ENCODE measurements around the gene APLF. TPM values are rescaled to one million over a fixed set of nuclear protein-coding genes. Genes with fewer than 3 reads are reported as not detected.

APLF gene
- total RNA-seq, 4 donors from 2014 or later = 11.3 to 25.9 (median 17.1) TPM

GRCh38 chr2:68606759-68607158 is 139.4 kb downstream of the APLF start:
- DNase-seq = no peak
- Histone ChIP-seq H3K4me3 (no peak overlapping the region), H3K27me3 (no peaks in the 10 kb centered on the region), H3K27ac (no peak overlapping the region), H3K9me3 (no peaks in the 10 kb centered on the region), H3K4me1 (no peaks in the 10 kb centered on the region), H3K36me3 (no peaks in the 10 kb centered on the region)
- TF ChIP-seq CTCF (IDR thresholded peaks at IDR 0.05) = no peak
- intact Hi-C loops (cut with DNase I; ENCODE audit: low total_unique reads) = no loop called here

- H3K9me3 ChIP-seq = no peaks in the 10 kb centered on the region
- DNase-seq = no peak
- TF ChIP-seq CTCF (IDR thresholded peaks at IDR 0.05) (no peak), POLR2A (IDR thresholded peaks at IDR 0.05) (no peak)
- H3K27ac ChIP-seq = no peak overlapping the region
- H3K36me3 ChIP-seq = no peaks in the 10 kb centered on the region
- H3K4me1 ChIP-seq = no peaks in the 10 kb centered on the region
- intact Hi-C loops (cut with DNase I; ENCODE audit: low total_unique reads) = no loop called here
- no peak overlapping the region for H3K4me3 ChIP-seq
- H3K27me3 ChIP-seq = no peaks in the 10 kb centered on the region
Measured at GRCh38 chr2:68607837-68608236, 140.5 kb downstream of the APLF start.

GRCh38 chr2:68612765-68613519 is 145.6 kb downstream of the APLF start:
- no peak for DNase-seq
- TF ChIP-seq POLR2A (IDR thresholded peaks at IDR 0.05) (no peak), CTCF (IDR thresholded peaks at IDR 0.05) (no peak)
- Histone ChIP-seq H3K9me3 (no peaks in the 10 kb centered on the region), H3K27me3 (no peaks in the 10 kb centered on the region), H3K4me3 (no peak overlapping the region), H3K4me1 (no peaks in the 10 kb centered on the region), H3K27ac (no peak overlapping the region), H3K36me3 (no peaks in the 10 kb centered on the region)
- intact Hi-C loops (cut with DNase I; ENCODE audit: low total_unique reads) = no loop called here

- no peaks in the 10 kb centered on the region for H3K27me3 ChIP-seq
- no peaks in the 10 kb centered on the region for H3K4me1 ChIP-seq
- no peak for TF ChIP-seq POLR2A (IDR thresholded peaks at IDR 0.05)
- TF ChIP-seq CTCF (IDR thresholded peaks at IDR 0.05) = no peak
- no peak for DNase-seq
- intact Hi-C loops (cut with DNase I; ENCODE audit: low total_unique reads) = no loop called here
- no peaks in the 10 kb centered on the region for H3K36me3 ChIP-seq
- H3K9me3 ChIP-seq = peaks cover 0 to 5% of the 10 kb centered on the region in 2 donors
- no peak overlapping the region for H3K4me3 ChIP-seq
- H3K27ac ChIP-seq = no peak overlapping the region
Measured at GRCh38 chr2:68620772-68621171, 153.4 kb downstream of the APLF start.

GRCh38 chr2:68623820-68624219 is 156.4 kb downstream of the APLF start:
- H3K4me3 ChIP-seq = no peak overlapping the region
- intact Hi-C loops (cut with DNase I; ENCODE audit: low total_unique reads) = no loop called here
- H3K27me3 ChIP-seq = no peaks in the 10 kb centered on the region
- H3K36me3 ChIP-seq = no peaks in the 10 kb centered on the region
- H3K4me1 ChIP-seq = no peaks in the 10 kb centered on the region
- DNase-seq = no peak
- no peak for TF ChIP-seq POLR2A (IDR thresholded peaks at IDR 0.05)
- no peak for TF ChIP-seq CTCF (IDR thresholded peaks at IDR 0.05)
- peaks cover 0 to 5% of the 10 kb centered on the region in 2 donors for H3K9me3 ChIP-seq
- no peak overlapping the region for H3K27ac ChIP-seq
